Spleen (tissue), 11 donors: ENCODE results near the gene SREBF1. TPM values are rescaled to one million over a fixed set of nuclear protein-coding genes. Genes with fewer than 3 reads are reported as not detected.

Experiments used
- DNase-seq: peaks from one replicate; pipeline ENCODE4 v3.0.0-alpha.2; 2020
- H3K27ac ChIP-seq, 8 donors: fragments of 200-600 bp; sonication (generic) in 7 of 8; 1 replicate in 4 of 8; 2 replicates in 4 of 8; pipeline versions ENCODE4 v1.5.0 to v1.8.0; 2016 to 2021; ENCODE audit warnings: inconsistent platforms in 4 of 8, mild to moderate bottlenecking in 4 of 8, moderate library complexity in 1 of 8
- H3K27me3 ChIP-seq, 7 donors: fragments of 200-600 bp; sonication (generic) in 6 of 7; replicated peaks in 1 of 7; 1 replicate in 4 of 7; 2 replicates in 3 of 7; pipeline versions ENCODE4 v1.5.0 to v1.8.0; 2016 to 2021; ENCODE audit warnings: inconsistent platforms in 3 of 7, mild to moderate bottlenecking in 1 of 7
- H3K36me3 ChIP-seq, 6 donors: fragments of 200-600 bp; sonication (generic) in 5 of 6; 1 replicate in 4 of 6; 2 replicates in 2 of 6; pipeline versions ENCODE4 v1.5.0 to v1.8.0; 2016 to 2021; ENCODE audit warnings: inconsistent platforms in 2 of 6
- H3K4me1 ChIP-seq, 6 donors: fragments of 200-600 bp; sonication (generic) in 5 of 6; 1 replicate in 3 of 6; 2 replicates in 3 of 6; pipeline versions ENCODE4 v1.5.0 to v1.8.0; 2016 to 2021; ENCODE audit warnings: inconsistent platforms in 3 of 6
- H3K4me3 ChIP-seq, 8 donors: fragments of 200-600 bp; sonication (generic) in 7 of 8; 1 replicate in 4 of 8; 2 replicates in 4 of 8; pipeline versions ENCODE4 v1.5.0 to v1.8.0; 2016 to 2021; ENCODE audit warnings: inconsistent platforms in 4 of 8, mild to moderate bottlenecking in 4 of 8, moderate library complexity in 2 of 8
- H3K9me3 ChIP-seq, 8 donors: fragments of 200-600 bp; sonication (generic) in 7 of 8; 1 replicate in 4 of 8; 2 replicates in 4 of 8; pipeline versions ENCODE4 v1.5.0 to v1.8.0; 2016 to 2021; ENCODE audit warnings: inconsistent platforms in 4 of 8
- POLR2A ChIP-seq, 3 donors: fragments of 450-650 bp; IDR thresholded peaks; one replicate each; pipeline ENCODE4 v1.5.1; 2017; ENCODE audit warnings: antibody characterized with exemption in 3 of 3, mild to moderate bottlenecking in 1 of 3
- POLR2AphosphoS5 ChIP-seq, 3 donors: sonication (generic); formaldehyde crosslinking; IDR thresholded peaks; one replicate each; pipeline ENCODE4 v1.5.1; 2017; ENCODE audit warnings: antibody characterized with exemption in 3 of 3
- WGBS, 5 donors: extraction: QIAGEN DNeasy Blood & Tissue Kit in 3 of 5; methylation state at CpG; one replicate each; pipeline versions ENCODE4 v1.1.5 to v1.1.7; 2013 to 2018; 5-methylcytosine and 5-hydroxymethylcytosine counted together
- intact Hi-C: fragments of 100-400 bp; cut with DNase I; formaldehyde crosslinking; loops from one replicate; pipeline ENCODE4 v1.15.0; 2023; ENCODE audit warnings: low total_unique reads
- polyA plus RNA-seq, 3 donors: library from polyadenylated mRNA; stranded (reverse); fragments of 200-250 nt; gene quantifications; one replicate each; pipeline ENCODE4 v1.2.1, GENCODE V29; 2013
- total RNA-seq, 7 donors: library from RNA; depleted of rRNA in 3 of 7; stranded (reverse); fragments of >200 nt in 3 of 7; fragmentation: NEBNext Ultra II Directional in 4 of 7; extraction: Animal tissue kit (Norgen Biotek cat#: 25700) in 4 of 7; gene quantifications; one replicate each; pipeline versions ENCODE4 v1.1.0 to v1.2.1, GENCODE V29; 2016 to 2021
- TF ChIP-seq, protein P1 (sequence below), 11 experiments: fragments of 200-600 bp in 7 of 11; fragments of 450-650 bp in 4 of 11; sonication (generic) in 4 of 11; IDR thresholded peaks in 8 of 11; conservative IDR thresholded peaks in 3 of 11; 1 replicate in 7 of 11; 2 replicates in 4 of 11; pipeline versions ENCODE4 v1.4.0 to v1.8.0; 2016 to 2021; ENCODE audit warnings: antibody characterized with exemption in 11 of 11, inconsistent platforms in 4 of 11, mild to moderate bottlenecking in 1 of 11
- donor health status: healthy with polysubstance abuse.
- donor health status: DM: no; HTN: no; CAD: no; lungs with moderate emphysema.
- donor health status: DM: no; HTN: no; CAD: no.
- donor health status: Bipolar disorder and iron deficiency.
- donor health status: healthy.
- donor health status: DM: no; HTN: no; CAD: no.
- donor health status: DM: yes; HTN: yes; CAD: no.

SREBF1 gene
- total and polyA plus RNA-seq, 10 donors = 25.0 to 74.8 (median 48.0) TPM

DNA sequence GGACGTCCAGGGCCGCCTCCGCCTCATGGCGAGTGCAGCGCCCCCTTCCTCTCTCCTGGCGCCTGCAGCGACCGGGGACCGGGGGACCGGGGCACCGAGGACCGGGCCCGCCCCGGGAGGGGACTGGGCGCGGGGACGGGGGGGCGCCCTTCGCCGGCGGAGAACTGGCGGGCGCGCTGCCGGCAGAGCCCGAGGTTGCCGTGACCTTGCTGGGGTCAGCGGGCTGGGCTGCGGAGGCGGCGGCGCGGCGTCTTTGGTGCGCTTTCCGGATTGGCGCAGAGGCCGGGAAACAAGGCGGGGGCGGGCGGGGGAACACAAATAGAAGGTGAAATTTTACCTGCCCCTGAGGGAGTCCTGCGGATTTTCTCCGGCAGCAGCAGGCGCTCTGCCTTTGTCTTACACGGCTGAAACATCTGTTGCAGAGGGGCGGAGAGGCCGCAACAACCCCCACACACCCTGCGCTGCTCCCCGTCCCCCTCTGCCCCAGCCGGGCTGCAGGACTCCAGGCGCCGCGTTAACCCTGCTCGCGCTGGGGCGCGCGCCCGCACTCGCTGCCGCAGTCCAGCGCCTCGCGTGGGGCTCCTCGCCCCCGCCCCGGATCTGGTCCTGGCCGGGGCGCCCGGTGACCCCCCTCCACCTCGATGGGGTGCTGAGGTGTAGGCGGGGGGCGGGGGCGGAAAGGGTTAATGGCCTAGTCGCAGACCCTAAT is 53.5 kb downstream of the SREBF1 start:
- 0 to 2% (median 1%) methylated on average over 18 to 75 of the region's 75 CpGs for WGBS, 5 donors
- intact Hi-C loops = no loop called here
- Histone ChIP-seq H3K9me3 (no peaks in the 10 kb centered on the region), H3K36me3 (no peaks in the 10 kb centered on the region), H3K27me3 (peaks cover 0 to 39% (median 21%) of the 10 kb centered on the region in 7 donors), H3K4me1 (peaks cover 29 to 85% (median 58%) of the 10 kb centered on the region in 6 donors), H3K27ac (peak overlapping the region in 7 of 8 donors; percentile 22 to 75 (median 71)), H3K4me3 (peak overlapping the region; percentile 44 to 71 (median 54))
- DNase-seq = peak; percentile 85
- no peak for TF ChIP-seq POLR2A (IDR thresholded peaks at IDR 0.05)
- TF ChIP-seq, protein P1, sequence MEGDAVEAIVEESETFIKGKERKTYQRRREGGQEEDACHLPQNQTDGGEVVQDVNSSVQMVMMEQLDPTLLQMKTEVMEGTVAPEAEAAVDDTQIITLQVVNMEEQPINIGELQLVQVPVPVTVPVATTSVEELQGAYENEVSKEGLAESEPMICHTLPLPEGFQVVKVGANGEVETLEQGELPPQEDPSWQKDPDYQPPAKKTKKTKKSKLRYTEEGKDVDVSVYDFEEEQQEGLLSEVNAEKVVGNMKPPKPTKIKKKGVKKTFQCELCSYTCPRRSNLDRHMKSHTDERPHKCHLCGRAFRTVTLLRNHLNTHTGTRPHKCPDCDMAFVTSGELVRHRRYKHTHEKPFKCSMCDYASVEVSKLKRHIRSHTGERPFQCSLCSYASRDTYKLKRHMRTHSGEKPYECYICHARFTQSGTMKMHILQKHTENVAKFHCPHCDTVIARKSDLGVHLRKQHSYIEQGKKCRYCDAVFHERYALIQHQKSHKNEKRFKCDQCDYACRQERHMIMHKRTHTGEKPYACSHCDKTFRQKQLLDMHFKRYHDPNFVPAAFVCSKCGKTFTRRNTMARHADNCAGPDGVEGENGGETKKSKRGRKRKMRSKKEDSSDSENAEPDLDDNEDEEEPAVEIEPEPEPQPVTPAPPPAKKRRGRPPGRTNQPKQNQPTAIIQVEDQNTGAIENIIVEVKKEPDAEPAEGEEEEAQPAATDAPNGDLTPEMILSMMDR (IDR thresholded peaks at IDR 0.05 in 8 of 11, conservative IDR thresholded peaks at IDR 0.05 in 3 of 11) = peak in 4 of 11 experiments; percentile 9 to 38 (median 34)
- peak in 2 of 3 donors; percentile 43 to 59 for TF ChIP-seq POLR2AphosphoS5 (IDR thresholded peaks at IDR 0.05)

DNA sequence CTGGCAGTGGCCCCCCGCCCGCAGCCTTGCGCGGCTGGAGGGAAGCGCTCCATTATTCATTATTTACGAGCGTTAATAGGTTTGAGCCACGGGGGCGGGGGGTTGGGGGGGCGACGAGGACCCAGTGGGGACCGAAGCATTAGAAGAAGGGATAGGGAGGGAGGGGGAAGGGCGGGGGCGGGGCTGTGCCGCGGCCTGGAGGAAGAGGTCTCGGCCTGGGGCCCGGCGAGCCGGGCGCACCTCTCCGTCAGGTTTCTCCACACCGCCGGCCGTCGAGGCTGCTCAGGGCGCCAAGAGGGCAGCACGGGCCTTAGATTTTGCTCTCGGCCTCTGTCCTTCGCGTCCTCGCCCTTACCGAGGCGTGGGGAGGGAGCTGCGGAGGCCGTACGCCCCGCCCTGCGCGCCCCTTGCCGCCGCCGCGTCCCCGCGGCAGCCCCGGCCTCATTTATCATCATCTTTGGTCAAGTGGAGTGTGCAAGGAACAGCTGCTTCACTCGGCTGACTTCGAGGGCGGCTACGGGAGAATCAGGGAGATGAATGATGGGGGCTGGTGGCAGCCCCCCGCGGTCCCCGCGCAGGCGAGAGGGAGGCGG is 54.2 kb downstream of the SREBF1 start:
- Histone ChIP-seq H3K27ac (peak overlapping the region in 6 of 8 donors; percentile 22 to 75 (median 71)), H3K36me3 (no peaks in the 10 kb centered on the region), H3K9me3 (no peaks in the 10 kb centered on the region), H3K27me3 (peaks cover 0 to 39% (median 21%) of the 10 kb centered on the region in 7 donors), H3K4me3 (peak overlapping the region; percentile 44 to 71 (median 54)), H3K4me1 (peaks cover 29 to 92% (median 64%) of the 10 kb centered on the region in 6 donors)
- no peak for DNase-seq
- WGBS, 5 donors = 0 to 5% (median 1%) methylated on average over 17 to 56 of the region's 57 CpGs
- intact Hi-C loops = no loop called here
- TF ChIP-seq, protein P1 (IDR thresholded peaks at IDR 0.05 in 8 of 11, conservative IDR thresholded peaks at IDR 0.05 in 3 of 11) = no peak
- TF ChIP-seq POLR2A (IDR thresholded peaks at IDR 0.05) = no peak
- TF ChIP-seq POLR2AphosphoS5 (IDR thresholded peaks at IDR 0.05) = no peak

DNA sequence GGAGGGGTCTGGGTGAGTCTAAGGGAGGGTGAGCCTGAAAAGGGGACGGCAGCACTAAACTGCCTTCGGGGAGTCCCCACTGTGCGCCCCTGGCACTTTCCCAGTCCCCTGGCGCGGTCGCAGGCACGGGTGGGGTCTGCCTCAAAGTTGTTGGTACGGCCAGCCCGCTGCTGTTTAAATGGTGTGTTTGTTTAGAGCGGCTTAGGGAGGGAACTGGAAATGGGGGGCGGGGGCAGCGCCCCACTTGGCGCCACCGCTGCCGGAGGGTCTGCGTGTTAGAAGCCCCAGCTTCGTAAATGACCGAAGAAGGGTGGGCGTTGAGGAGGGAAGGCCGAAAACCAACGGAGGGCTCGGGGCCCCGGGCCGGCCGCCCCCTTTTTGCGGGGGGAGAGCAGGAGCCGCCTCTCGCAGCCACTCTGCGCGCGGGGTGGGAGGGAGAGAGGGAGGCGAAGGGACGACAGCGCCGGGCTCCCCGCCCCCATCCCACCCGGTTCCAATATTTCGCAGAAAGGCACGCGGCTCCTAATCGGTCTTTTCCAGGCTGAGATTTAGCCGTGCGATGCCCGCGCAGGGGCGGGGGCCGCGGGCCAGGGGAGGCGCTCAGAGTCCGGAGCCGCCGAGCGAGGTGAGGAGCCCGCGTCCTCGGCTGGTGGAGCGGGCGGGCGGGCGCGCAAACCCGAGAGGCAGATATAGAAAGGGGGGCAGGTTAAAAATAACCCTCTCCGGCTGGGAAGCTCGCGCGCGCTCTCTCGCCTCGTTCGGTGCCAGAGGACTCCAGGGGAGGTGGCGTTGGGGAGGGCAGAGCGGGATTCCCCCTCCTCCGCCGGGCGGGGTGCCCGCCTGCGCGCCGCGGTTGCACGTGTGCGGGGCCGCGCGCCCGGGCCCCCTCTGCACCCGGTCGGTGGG is 54.9 kb downstream of the SREBF1 start:
- H3K4me3 ChIP-seq = peak overlapping the region; percentile 12 to 71 (median 54)
- H3K4me1 ChIP-seq = peaks cover 29 to 94% (median 67%) of the 10 kb centered on the region in 6 donors
- H3K9me3 ChIP-seq = no peaks in the 10 kb centered on the region
- TF ChIP-seq POLR2AphosphoS5 (IDR thresholded peaks at IDR 0.05) (peak in 1 of 3 donors; percentile 21), POLR2A (IDR thresholded peaks at IDR 0.05) (no peak)
- TF ChIP-seq, protein P1 (IDR thresholded peaks at IDR 0.05 in 8 of 11, conservative IDR thresholded peaks at IDR 0.05 in 3 of 11) = no peak
- WGBS, 5 donors = 2 to 9% (median 4%) methylated on average over 31 to 88 of the region's 88 CpGs
- intact Hi-C loops = no loop called here
- no peak for DNase-seq
- H3K36me3 ChIP-seq = no peaks in the 10 kb centered on the region
- H3K27me3 ChIP-seq = peaks cover 0 to 39% (median 21%) of the 10 kb centered on the region in 7 donors
- peak overlapping the region in 7 of 8 donors; percentile 26 to 75 (median 71) for H3K27ac ChIP-seq
